ENCODE measurements around the gene CHAMP1. TPM values are rescaled to one million over a fixed set of nuclear protein-coding genes. Genes with fewer than 3 reads are reported as not detected.

The CHAMP1 gene
- total and polyA plus RNA-seq, 2 of the 8 experiments (the other 6 are each of a cell fraction or from before 2014, with no cell fraction given): 26.8 to 41.9 TPM

DNA sequence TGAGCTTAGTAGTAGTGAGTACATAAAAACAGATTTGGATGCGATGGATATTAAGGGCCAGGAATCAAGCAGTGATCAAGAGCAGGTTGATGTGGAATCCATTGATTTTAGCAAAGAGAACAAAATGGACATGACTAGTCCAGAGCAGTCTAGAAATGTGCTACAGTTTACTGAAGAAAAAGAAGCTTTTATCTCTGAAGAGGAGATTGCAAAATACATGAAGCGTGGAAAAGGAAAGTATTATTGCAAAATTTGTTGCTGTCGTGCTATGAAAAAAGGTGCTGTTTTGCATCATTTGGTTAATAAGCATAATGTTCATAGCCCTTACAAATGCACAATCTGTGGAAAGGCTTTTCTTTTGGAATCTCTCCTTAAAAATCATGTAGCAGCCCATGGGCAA, 11.4 kb downstream of the CHAMP1 start:
- DNase-seq (ENCODE audit: low read depth in 1 of 2, low spot score in 2 of 2) (no peak), FAIRE-seq (no peak)
- Histone ChIP-seq H3K14ac (ENCODE audit: insufficient read length) (no peak overlapping the region), H3K23ac (ENCODE audit: insufficient read length) (no peak overlapping the region), H3K4ac (replicated peaks; ENCODE audit: insufficient read length, low read depth, low read length) (no peak overlapping the region), H4K8ac (ENCODE audit: extremely low read depth, insufficient read depth, low read length) (no peak overlapping the region), H2BK20ac (ENCODE audit: low read length) (no peak overlapping the region), H4K5ac (ENCODE audit: insufficient read length, low read depth, low read length) (no peak overlapping the region), H3K4me2 (ENCODE audit: insufficient read depth in 1 of 2, low read depth in 2 of 2, low read length in 2 of 2) (no peak overlapping the region), H3K27me3 (replicated peaks in 1 of 4; ENCODE audit: control insufficient read depth in 3 of 4, extremely low read depth in 1 of 4, insufficient read depth in 3 of 4, low read length in 3 of 4) (no peaks in the 10 kb centered on the region), H3K23me2 (ENCODE audit: low read depth, low read length) (no peaks in the 10 kb centered on the region), H3K4me3 (ENCODE audit: extremely low read depth in 1 of 4, insufficient read depth in 2 of 4, low read depth in 3 of 4, low read length in 4 of 4) (no peak overlapping the region), H2AFZ (ENCODE audit: low read length) (no peak overlapping the region), H2BK120ac (replicated peaks; ENCODE audit: low read depth, low read length) (no peak overlapping the region), H2BK15ac (ENCODE audit: low read length) (no peak overlapping the region), H3K79me1 (ENCODE audit: low read depth, low read length) (peaks cover 2% of the 10 kb centered on the region; the same call in 1 of the 2 replicates), H3K27ac (ENCODE audit: low read depth, low read length) (no peak overlapping the region), H3K56ac (replicated peaks; ENCODE audit: insufficient read length, low read depth, low read length) (no peak overlapping the region), H2BK5ac (ENCODE audit: low read depth, low read length) (no peak overlapping the region), H2AK5ac (ENCODE audit: low read depth, low read length) (no peak overlapping the region), H3K79me2 (ENCODE audit: control insufficient read depth in 1 of 2, insufficient read depth in 2 of 2, low read length in 2 of 2) (no peaks in the 10 kb centered on the region; a peak in 1 of 4 replicates), H4K91ac (replicated peaks; ENCODE audit: insufficient read length, low read length) (no peak overlapping the region), H3K4me1 (replicated peaks in 1 of 4; ENCODE audit: control insufficient read depth in 3 of 4, insufficient read depth in 4 of 4, low read length in 3 of 4) (peaks cover 0 to 6% (median 0%) of the 10 kb centered on the region in 4 experiments; a peak in 3 of 7 replicates), H3K18ac (ENCODE audit: extremely low read depth, low read length) (no peak overlapping the region), H3K9ac (replicated peaks in 1 of 4; ENCODE audit: extremely low read depth in 1 of 4, low read depth in 3 of 4, low read length in 3 of 4) (no peak overlapping the region), H3K9me3 (ENCODE audit: insufficient read depth in 2 of 2, low read depth in 1 of 2, low read length in 1 of 2) (no peaks in the 10 kb centered on the region), H3K36me3 (ENCODE audit: control insufficient read depth in 2 of 4, insufficient read depth in 4 of 4, low read length in 3 of 4) (peaks cover 20 to 54% (median 41%) of the 10 kb centered on the region in 4 experiments), H2BK12ac (ENCODE audit: low read depth, low read length) (no peak overlapping the region), H4K20me1 (replicated peaks in 1 of 2; ENCODE audit: control insufficient read depth in 1 of 2, insufficient read depth in 2 of 2, low read length in 2 of 2) (peaks cover 0 to 1% of the 10 kb centered on the region in 2 experiments)
- TF ChIP-seq PHF8 (conservative IDR thresholded peaks at IDR 0.05; ENCODE audit: low read depth, low read length) (no peak), SIX5 (IDR thresholded peaks at IDR 0.05; ENCODE audit: low read depth, low read length) (no peak), CBX8 (IDR thresholded peaks at IDR 0.05; ENCODE audit: borderline replicate concordance, low read depth, low read length) (no peak), CEBPB (IDR thresholded peaks at IDR 0.05; ENCODE audit: low read depth, low read length) (no peak), NRF1 (IDR thresholded peaks at IDR 0.05; ENCODE audit: low read depth, low read length) (no peak), CREB1 (IDR thresholded peaks at IDR 0.05) (no peak), MAFK (IDR thresholded peaks at IDR 0.05; ENCODE audit: low read depth, low read length) (no peak), SP4 (IDR thresholded peaks at IDR 0.05; ENCODE audit: low read length) (no peak), POU5F1 (IDR thresholded peaks at IDR 0.05; ENCODE audit: low read depth, low read length) (no peak), POLR2A (IDR thresholded peaks at IDR 0.05; ENCODE audit: control extremely low read depth in 1 of 2, low read depth in 2 of 2, low read length in 2 of 2) (no peak), GABPA (IDR thresholded peaks at IDR 0.05; ENCODE audit: borderline replicate concordance, insufficient read depth, low read length) (no peak), JUN (IDR thresholded peaks at IDR 0.05; ENCODE audit: low read depth, low read length) (no peak), KDM4A (IDR thresholded peaks at IDR 0.05; ENCODE audit: low read depth, low read length, severe bottlenecking) (no peak)
- TF ChIP-seq, protein P1, sequence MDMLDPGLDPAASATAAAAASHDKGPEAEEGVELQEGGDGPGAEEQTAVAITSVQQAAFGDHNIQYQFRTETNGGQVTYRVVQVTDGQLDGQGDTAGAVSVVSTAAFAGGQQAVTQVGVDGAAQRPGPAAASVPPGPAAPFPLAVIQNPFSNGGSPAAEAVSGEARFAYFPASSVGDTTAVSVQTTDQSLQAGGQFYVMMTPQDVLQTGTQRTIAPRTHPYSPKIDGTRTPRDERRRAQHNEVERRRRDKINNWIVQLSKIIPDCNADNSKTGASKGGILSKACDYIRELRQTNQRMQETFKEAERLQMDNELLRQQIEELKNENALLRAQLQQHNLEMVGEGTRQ (IDR thresholded peaks at IDR 0.05; ENCODE audit: low read length): no peak
- ChIA-PET POLR2A (ENCODE audit: partially characterized antibody) (interaction anchor here (0.9 to 6.5 kb wide), 3 partner anchors 9 to 15 kb away, joined by 3 to 51 read pairs (median 6); partner anchors contain the start of gene CHAMP1), CTCF (ENCODE audit: partially characterized antibody) (interaction anchor here (1.5 to 3.2 kb wide), 5 partner anchors 11 to 16 kb away, joined by 4 to 18 read pairs (median 5); no protein-coding TSS in a partner anchor)
- WGBS, 2 experiments (ENCODE audit: extremely low coverage in 1 of 2, insufficient coverage in 1 of 2, insufficient read length in 1 of 2, insufficient replicate concordance in 2 of 2, low coverage in 1 of 2, low lambda C conversion rate in 2 of 2, missing lambda C conversion rate in 1 of 2): 93% methylated on average over 3 of the region's 3 CpGs; no CpG with 5 or more reads in 1 of the 2 experiments
